Natural killer cell (primary cell): ENCODE data around the gene SF3A2. TPM values are rescaled to one million over a fixed set of nuclear protein-coding genes. Genes with fewer than 3 reads are reported as not detected.

ENCODE experiments used
- ATAC-seq, 3 donors: fragments of 150-1000 bp in 2 of 3; fragments of 200-7000 bp in 1 of 3; cut with Tn5 transposase; 1 replicate in 1 of 3; 2 replicates in 2 of 3; pipeline ENCODE4 v1.10.0; 2021; ENCODE audit warnings: mild to moderate bottlenecking in 2 of 3, moderate library complexity in 2 of 3
- DNase-seq, 2 donors: peaks; one replicate each; pipeline versions ENCODE4 v3.0.0 to v3.0.0-alpha.2; 2013 to 2021; ENCODE audit warnings: mixed read lengths in 1 of 2
- H3K27ac ChIP-seq: one replicate; pipeline ENCODE4 v1.5.1; 2013; ENCODE audit warnings: mild to moderate bottlenecking, low read length
- H3K27me3 ChIP-seq: one replicate; pipeline ENCODE4 v1.6.1; 2013; ENCODE audit warnings: low read length; ENCODE audit not compliant: control insufficient read depth, insufficient read depth
- H3K36me3 ChIP-seq: one replicate; pipeline ENCODE4 v1.6.1; 2013; ENCODE audit warnings: low read length; ENCODE audit not compliant: control insufficient read depth, insufficient read depth
- H3K4me1 ChIP-seq: one replicate; pipeline ENCODE4 v1.6.1; 2013; ENCODE audit warnings: low read length; ENCODE audit not compliant: control insufficient read depth, insufficient read depth
- H3K4me3 ChIP-seq: one replicate; pipeline ENCODE4 v1.5.1; 2013; ENCODE audit warnings: low read length
- H3K9me3 ChIP-seq: one replicate; pipeline ENCODE4 v1.6.1; 2013; ENCODE audit warnings: low read length; ENCODE audit not compliant: control insufficient read depth, insufficient read depth
- H3K27ac Mint-ChIP-seq, 2 donors: one replicate each; pipeline ENCODE4 v1.8.0; 2022; ENCODE audit warnings: mild to moderate bottlenecking in 2 of 2, mixed read lengths in 2 of 2, moderate library complexity in 1 of 2
- H3K27me3 Mint-ChIP-seq, 2 donors: one replicate each; pipeline ENCODE4 v1.8.0; 2022; ENCODE audit warnings: low read depth in 2 of 2, mixed read lengths in 2 of 2
- H3K36me3 Mint-ChIP-seq: one replicate; pipeline ENCODE4 v1.8.0; 2022; ENCODE audit warnings: mixed read lengths
- H3K4me1 Mint-ChIP-seq, 2 donors: one replicate each; pipeline ENCODE4 v1.8.0; 2022; ENCODE audit warnings: mixed read lengths in 2 of 2
- H3K4me3 Mint-ChIP-seq: one replicate; pipeline ENCODE4 v1.8.0; 2022; ENCODE audit warnings: mild to moderate bottlenecking, moderate library complexity, mixed read lengths
- H3K9me3 Mint-ChIP-seq, 2 donors: one replicate each; pipeline ENCODE4 v1.8.0; 2022; ENCODE audit warnings: mixed read lengths in 2 of 2
- WGBS: methylation state at CpG from one replicate; pipeline ENCODE4 v1.1.7; 2013; ENCODE audit warnings: missing lambda C conversion rate; ENCODE audit not compliant: insufficient coverage; 5-methylcytosine and 5-hydroxymethylcytosine counted together
- intact Hi-C: fragments of 100-400 bp; cut with micrococcal nuclease; formaldehyde crosslinking; loops from one replicate; pipeline ENCODE4 v1.14.2; 2022
- total RNA-seq, 4 donors: library from RNA; stranded (reverse); fragments of 120-200 nt in 1 of 4; gene quantifications; one replicate each; pipeline versions ENCODE4 v1.2.3 to v1.2.4, GENCODE V29; 2013 to 2022
- TF ChIP-seq, protein P1 (sequence below): fragments of 200-600 bp; IDR thresholded peaks from one replicate; pipeline ENCODE4 v1.8.0; 2022; ENCODE audit warnings: antibody characterized with exemption

Gene SF3A2
- total RNA-seq, 3 donors from 2014 or later (not counting 1 experiment from before 2014, with no cell fraction given), result 143 to 165 (median 147) TPM

DNA sequence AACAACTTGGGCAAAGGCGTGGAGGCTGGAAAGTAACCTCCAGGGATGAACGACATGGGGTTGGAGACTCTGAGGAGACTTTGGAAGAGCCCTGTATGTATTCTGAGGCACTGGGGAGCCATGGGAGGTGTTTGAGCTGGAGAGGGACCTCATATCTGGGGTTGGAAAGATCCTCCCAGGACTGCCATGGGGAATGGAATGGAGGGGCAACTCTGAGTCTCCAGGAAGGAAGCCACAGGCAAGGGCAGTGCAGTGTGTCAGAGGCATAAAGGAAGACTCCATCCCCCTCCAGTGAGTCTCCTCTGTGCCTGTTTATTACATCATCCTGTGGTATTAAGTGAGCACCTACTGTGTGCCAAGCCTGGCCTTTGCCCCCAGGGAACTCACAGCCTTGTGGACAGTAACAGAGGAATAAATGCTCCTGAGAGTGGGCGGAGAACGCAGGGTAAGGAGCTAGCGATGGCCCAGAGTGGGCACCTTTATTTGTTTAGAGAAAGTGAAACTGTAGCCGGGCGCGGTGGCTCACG is 37.6 kb downstream of the SF3A2 start:
- Mint-ChIP-seq H3K27me3 (no peaks in the 10 kb centered on the region), H3K36me3 (no peaks in the 10 kb centered on the region)
- 88% methylated on average over 9 of the region's 9 CpGs for WGBS

DNA sequence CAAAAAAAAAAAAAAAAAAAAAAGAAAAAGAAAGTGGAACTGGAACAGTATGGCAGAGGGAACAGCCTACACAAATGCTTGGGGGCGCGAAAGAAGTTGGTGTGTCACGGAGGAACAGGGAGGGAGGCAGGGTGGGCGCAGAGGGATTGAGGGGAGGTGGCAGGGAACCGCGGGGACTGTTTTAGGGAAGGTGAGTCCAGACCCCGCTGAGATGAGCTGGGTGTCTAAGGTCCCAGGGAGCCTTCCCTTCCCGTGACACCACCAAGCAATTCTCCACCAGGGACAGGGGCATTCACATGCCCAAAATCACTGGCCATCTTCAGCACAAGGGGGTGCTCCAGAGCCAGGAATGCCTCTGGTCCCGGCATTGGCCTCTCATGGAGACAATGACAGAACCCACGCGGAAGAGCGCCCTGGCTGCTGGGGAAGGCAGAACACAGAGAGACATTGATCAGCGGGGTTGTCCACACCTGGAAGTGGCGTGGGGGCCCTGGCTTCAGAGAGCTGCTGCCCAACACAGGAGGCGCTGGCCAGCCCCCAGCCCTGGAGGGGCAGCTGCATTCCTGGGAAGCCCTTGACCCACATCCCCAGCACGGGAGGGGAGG is 38.4 kb downstream of the SF3A2 start:
- ATAC-seq, result peak in 2 of 3 donors; percentile 8 to 9
- peak overlapping the region; percentile 87 to 97 for H3K27ac Mint-ChIP-seq
- TF ChIP-seq, protein P1, sequence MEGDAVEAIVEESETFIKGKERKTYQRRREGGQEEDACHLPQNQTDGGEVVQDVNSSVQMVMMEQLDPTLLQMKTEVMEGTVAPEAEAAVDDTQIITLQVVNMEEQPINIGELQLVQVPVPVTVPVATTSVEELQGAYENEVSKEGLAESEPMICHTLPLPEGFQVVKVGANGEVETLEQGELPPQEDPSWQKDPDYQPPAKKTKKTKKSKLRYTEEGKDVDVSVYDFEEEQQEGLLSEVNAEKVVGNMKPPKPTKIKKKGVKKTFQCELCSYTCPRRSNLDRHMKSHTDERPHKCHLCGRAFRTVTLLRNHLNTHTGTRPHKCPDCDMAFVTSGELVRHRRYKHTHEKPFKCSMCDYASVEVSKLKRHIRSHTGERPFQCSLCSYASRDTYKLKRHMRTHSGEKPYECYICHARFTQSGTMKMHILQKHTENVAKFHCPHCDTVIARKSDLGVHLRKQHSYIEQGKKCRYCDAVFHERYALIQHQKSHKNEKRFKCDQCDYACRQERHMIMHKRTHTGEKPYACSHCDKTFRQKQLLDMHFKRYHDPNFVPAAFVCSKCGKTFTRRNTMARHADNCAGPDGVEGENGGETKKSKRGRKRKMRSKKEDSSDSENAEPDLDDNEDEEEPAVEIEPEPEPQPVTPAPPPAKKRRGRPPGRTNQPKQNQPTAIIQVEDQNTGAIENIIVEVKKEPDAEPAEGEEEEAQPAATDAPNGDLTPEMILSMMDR, result peak; percentile 22
- H3K36me3 Mint-ChIP-seq, result no peaks in the 10 kb centered on the region
- H3K36me3 ChIP-seq, result peaks cover 20% of the 10 kb centered on the region
- H3K9me3 Mint-ChIP-seq, result no peaks in the 10 kb centered on the region
- no peaks in the 10 kb centered on the region for H3K27me3 ChIP-seq
- no peaks in the 10 kb centered on the region for H3K9me3 ChIP-seq
- peak overlapping the region; percentile 8 for H3K27ac ChIP-seq
- peaks cover 26 to 57% of the 10 kb centered on the region in 2 donors for H3K4me1 Mint-ChIP-seq
- intact Hi-C loops, result loop anchor here (10.0 kb wide), 1 partner anchor 50 kb away; the partner anchor contains the start of genes LSM7 and SPPL2B
- H3K4me3 Mint-ChIP-seq, result peak overlapping the region; percentile 31
- DNase-seq, result peak in 1 of 2 donors; percentile 74
- no peak overlapping the region for H3K4me3 ChIP-seq
- peaks cover 47% of the 10 kb centered on the region for H3K4me1 ChIP-seq
- 70% methylated on average over 16 of the region's 16 CpGs for WGBS
- H3K27me3 Mint-ChIP-seq, result no peaks in the 10 kb centered on the region

More for the DNA sequence above, 37.6 kb downstream of the SF3A2 start:
- ATAC-seq, result no peak
- Histone ChIP-seq H3K27me3 (no peaks in the 10 kb centered on the region), H3K9me3 (no peaks in the 10 kb centered on the region), H3K4me3 (no peak overlapping the region), H3K4me1 (peaks cover 45% of the 10 kb centered on the region), H3K27ac (peak overlapping the region; percentile 33), H3K36me3 (peaks cover 20% of the 10 kb centered on the region)
- Mint-ChIP-seq H3K9me3 (no peaks in the 10 kb centered on the region), H3K4me1 (peaks cover 26 to 65% of the 10 kb centered on the region in 2 donors), H3K4me3 (peak overlapping the region; percentile 75), H3K27ac (peak overlapping the region; percentile 87 to 97)
- TF ChIP-seq, protein P1, result no peak
- DNase-seq, result no peak
- intact Hi-C loops, result loop anchor here (10.0 kb wide), 1 partner anchor 51 kb away; the partner anchor contains the start of genes LSM7 and SPPL2B

DNA sequence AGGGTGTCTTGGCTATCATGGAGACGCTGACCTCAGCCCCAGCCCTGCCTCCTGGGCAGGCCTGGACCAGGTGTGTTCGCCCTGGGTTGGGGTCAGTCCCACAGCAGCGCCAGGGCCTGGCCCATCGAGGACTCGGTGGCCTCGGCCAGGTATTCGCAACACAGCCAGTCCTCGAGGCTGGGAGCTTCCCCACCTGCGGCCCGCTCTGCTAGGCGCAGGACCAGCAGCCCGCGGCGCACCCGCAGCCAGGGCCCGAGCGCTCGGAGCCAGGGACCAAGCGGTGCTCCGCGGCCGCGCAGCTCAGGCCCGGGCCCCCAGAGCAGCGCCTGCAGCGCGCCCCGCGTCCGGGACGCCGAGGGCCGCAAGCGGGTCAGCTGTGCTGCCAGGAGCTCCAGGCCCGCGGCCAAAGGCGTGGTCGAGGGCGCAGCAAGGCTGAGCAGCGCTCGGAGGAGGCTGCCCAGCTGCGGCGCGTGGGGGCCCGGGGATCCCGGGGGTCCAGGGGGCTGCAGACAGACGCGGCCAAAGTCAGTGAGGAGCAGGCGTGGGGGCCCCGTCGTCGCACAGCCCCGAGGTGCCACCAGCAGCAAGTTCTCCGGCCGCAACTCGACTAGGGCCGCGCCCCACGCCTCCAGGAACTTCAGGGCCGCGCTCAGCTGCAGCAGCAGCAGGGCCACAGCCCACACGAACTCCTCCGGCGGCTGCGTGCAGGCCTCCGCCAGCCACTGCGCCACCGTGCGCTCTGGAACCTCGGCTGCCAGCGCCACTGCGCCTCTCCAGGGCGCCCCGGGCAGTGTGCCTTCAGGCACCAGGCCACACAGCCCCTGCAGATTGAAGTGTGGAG is 39.2 kb downstream of the SF3A2 start:
- TF ChIP-seq, protein P1, result no peak
- Mint-ChIP-seq H3K9me3 (no peaks in the 10 kb centered on the region), H3K36me3 (no peaks in the 10 kb centered on the region), H3K4me3 (no peak overlapping the region), H3K4me1 (peaks cover 26 to 55% of the 10 kb centered on the region in 2 donors), H3K27ac (peak overlapping the region in 1 of 2 donors; percentile 97), H3K27me3 (no peaks in the 10 kb centered on the region)
- DNase-seq (no peak), ATAC-seq (no peak)
- Histone ChIP-seq H3K36me3 (peaks cover 20% of the 10 kb centered on the region), H3K27ac (peak overlapping the region; percentile 8), H3K27me3 (no peaks in the 10 kb centered on the region), H3K9me3 (no peaks in the 10 kb centered on the region), H3K4me1 (peaks cover 54% of the 10 kb centered on the region), H3K4me3 (no peak overlapping the region)
- WGBS, result 94% methylated on average over 74 of the region's 74 CpGs
- intact Hi-C loops, result loop anchor here (10.0 kb wide), 1 partner anchor 49 kb away; the partner anchor contains the start of genes LSM7 and SPPL2B
